ENCODE measurements around the gene TBX6. TPM values are rescaled to one million over a fixed set of nuclear protein-coding genes. Genes with fewer than 3 reads are reported as not detected.

TBX6 gene, protein sequence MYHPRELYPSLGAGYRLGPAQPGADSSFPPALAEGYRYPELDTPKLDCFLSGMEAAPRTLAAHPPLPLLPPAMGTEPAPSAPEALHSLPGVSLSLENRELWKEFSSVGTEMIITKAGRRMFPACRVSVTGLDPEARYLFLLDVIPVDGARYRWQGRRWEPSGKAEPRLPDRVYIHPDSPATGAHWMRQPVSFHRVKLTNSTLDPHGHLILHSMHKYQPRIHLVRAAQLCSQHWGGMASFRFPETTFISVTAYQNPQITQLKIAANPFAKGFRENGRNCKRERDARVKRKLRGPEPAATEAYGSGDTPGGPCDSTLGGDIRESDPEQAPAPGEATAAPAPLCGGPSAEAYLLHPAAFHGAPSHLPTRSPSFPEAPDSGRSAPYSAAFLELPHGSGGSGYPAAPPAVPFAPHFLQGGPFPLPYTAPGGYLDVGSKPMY
- total RNA-seq, result 0.16 and 0.19 TPM in 2 replicates

GRCh38 chr16:30091474-30092372 is at the start of gene TBX6:
TBX6 (minus strand) TSS chr16:30091924; CDS start chr16:30091193, 731 bp downstream.

DNA sequence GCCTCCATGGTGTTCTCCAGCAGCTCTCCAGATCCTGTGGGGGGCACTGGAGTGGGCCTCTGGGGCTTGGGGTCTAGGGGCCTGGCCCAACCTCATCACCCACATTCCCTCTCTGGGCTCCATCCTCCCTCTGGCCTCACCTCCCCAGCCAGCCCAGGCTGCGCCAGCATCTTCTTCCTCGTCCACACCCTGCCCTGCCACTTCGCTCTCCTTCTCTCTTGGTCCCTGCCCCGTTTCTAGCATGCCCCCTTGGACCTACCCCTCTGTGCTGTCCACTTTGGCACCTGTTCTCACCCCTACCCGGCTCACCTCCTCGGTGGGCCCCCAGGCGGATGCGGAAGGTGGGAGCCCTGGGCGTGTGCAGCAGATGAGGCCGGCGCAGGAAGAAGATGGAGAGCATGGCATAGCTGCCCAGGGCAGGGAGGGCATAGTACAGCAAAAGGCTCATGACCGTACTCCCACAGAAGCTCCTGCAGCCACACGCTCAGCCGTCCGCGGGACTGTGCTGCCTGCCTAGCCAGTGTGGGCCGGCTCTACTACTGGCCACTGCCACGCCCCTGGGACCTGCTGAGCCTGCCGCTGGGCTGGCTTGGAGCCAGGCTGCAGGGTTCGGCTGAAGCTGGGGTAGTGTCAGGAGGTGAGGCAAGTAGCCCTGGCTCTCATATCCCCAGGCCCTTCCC is 21.4 kb upstream of the TBX6 start, which contains the start of gene GDPD3:
GDPD3 (minus strand) TSS at position 507 of the 680 bp plus-strand sequence; CDS start at position 448, 59 bp downstream.

GRCh38 chr16:30096105-30096861 is 4.6 kb upstream of the TBX6 start, which contains the start of gene YPEL3:
YPEL3 (minus strand) TSS chr16:30096213; CDS start chr16:30095482, 731 bp downstream.

DNA sequence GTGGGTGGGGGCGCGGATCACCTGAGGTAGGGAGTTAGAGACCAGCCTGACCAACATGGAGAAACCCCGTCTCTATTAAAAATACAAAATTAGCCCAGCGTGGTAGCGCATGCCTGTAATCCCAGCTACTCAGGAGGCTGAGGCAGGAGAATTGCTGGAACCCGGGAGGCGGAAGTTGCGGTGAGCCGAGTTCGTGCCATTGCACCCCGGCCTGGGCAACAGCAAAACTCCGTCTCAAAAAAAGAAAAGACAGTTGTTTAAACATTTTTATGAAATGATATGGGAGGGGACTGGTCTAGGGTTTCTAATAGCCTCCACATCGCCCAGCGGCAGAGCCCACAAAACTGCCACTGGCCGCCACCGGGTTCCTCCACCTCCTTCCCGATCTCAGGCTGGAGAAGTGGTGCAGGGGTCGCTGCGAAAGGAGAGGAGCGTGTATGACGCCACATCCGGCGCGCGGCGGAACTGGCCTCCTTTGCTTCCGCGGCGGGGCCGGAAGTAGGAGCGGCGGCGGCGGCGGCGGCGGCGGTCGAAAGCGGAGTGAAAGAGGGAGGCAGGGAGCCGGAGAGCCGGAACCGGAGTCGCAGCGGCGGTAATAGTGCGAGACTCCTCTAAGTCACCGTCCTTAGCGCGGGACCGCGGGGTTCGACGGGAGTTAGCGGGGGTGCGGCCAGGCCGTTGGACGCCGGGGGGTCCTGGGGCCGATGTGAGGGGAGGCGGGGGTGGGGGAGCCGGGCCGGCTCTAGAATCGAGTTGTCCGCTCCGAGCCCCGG is 16.0 kb downstream of the TBX6 start, which contains the start of gene PPP4C:
PPP4C (plus strand) TSS at position 492 of the 773 bp plus-strand sequence. CDS start 384 bp downstream, outside the sequence.

GRCh38 chr16:30065102-30065942 is 26.4 kb downstream of the TBX6 start, which contains the start of gene ALDOA:
ALDOA (plus strand) TSS chr16:30065760; CDS start chr16:30066898, 1,138 bp downstream.

Other genes with a start within 250 kb of the TBX6 start
- gene CDIPT, start 228.7 kb downstream of the TBX6 start, total RNA-seq, result 63.0 and 90.8 TPM in 2 replicates
- 0.65 and 5.9 TPM in 2 replicates for gene SEZ6L2, start 192.4 kb downstream of the TBX6 start, total RNA-seq
- gene ASPHD1, start 191.4 kb downstream of the TBX6 start, total RNA-seq, result 0.32 and 0.63 TPM in 2 replicates
- gene KCTD13, start 165.7 kb downstream of the TBX6 start, total RNA-seq, result 2.9 and 7.9 TPM in 2 replicates
- gene TMEM219, start 129.8 kb downstream of the TBX6 start, total RNA-seq, result 52.2 and 80.0 TPM in 2 replicates
- gene TAOK2, start 118.1 kb downstream of the TBX6 start, total RNA-seq, result 98.1 and 119 TPM in 2 replicates
- gene HIRIP3, start 96.3 kb downstream of the TBX6 start, total RNA-seq, result 6.6 and 8.2 TPM in 2 replicates
- 13.9 and 20.0 TPM in 2 replicates for gene INO80E, start 95.7 kb downstream of the TBX6 start, total RNA-seq
- 0.32 and 0.63 TPM in 2 replicates for gene DOC2A, start 80.9 kb downstream of the TBX6 start, total RNA-seq
- gene C16orf92, start 68.7 kb downstream of the TBX6 start, total RNA-seq, result not detected in 2 replicates
- 0.16 TPM in 1 of 2 replicates, not detected in the other for gene TLCD3B, start 60.7 kb downstream of the TBX6 start, total RNA-seq
- 249 and 321 TPM in 2 replicates for gene ALDOA, start 26.2 kb downstream of the TBX6 start, total RNA-seq
- gene PPP4C, start 15.9 kb downstream of the TBX6 start, total RNA-seq, result 205 and 215 TPM in 2 replicates
- 13.6 and 18.4 TPM in 2 replicates for gene YPEL3, start 4.3 kb upstream of the TBX6 start, total RNA-seq
- gene GDPD3, start 21.6 kb upstream of the TBX6 start, total RNA-seq, result 0.49 and 2.5 TPM in 2 replicates
- gene MAPK3, start 31.3 kb upstream of the TBX6 start, total RNA-seq, result 27.4 and 39.0 TPM in 2 replicates
- gene CORO1A, start 91.7 kb upstream of the TBX6 start, total RNA-seq, result 3.1 and 3.2 TPM in 2 replicates
- 28.4 and 30.9 TPM in 2 replicates for gene BOLA2B, start 101.7 kb upstream of the TBX6 start, total RNA-seq
- gene SLX1A, start 102.0 kb upstream of the TBX6 start, total RNA-seq, result 41.9 and 45.5 TPM in 2 replicates
- gene SULT1A3, start 107.3 kb upstream of the TBX6 start, total RNA-seq, result 2.3 and 4.7 TPM in 2 replicates
- gene NPIPB13, start 156.6 kb upstream of the TBX6 start, total RNA-seq, result 0.16 and 6.2 TPM in 2 replicates